GM21737 (cell line): ENCODE data around the gene NHLRC4.
A peak's percentile ranks its signal among the peaks of the same experiment; 100 is the strongest.

Experiments
- ATAC-seq: cut with Tn5 transposase; IDR thresholded peaks from one replicate; pipeline ENCODE4 v1.9.1; 2021; ENCODE audit warnings: mild to moderate bottlenecking, moderate library complexity; ENCODE audit not compliant: unreplicated experiment

NHLRC4 gene

GRCh38 chr16:565419-566330 lies 1.1 kb upstream of the NHLRC4 start:
- no peak for ATAC-seq

GRCh38 chr16:567373-568256 lies 810 bp downstream of the NHLRC4 start:
- ATAC-seq: no peak

GRCh38 chr16:568401-569258 lies 1.8 kb downstream of the NHLRC4 start:
- ATAC-seq: no peak

- ATAC-seq: peak; percentile 46
Observed at GRCh38 chr16:569445-570254, 2.8 kb downstream of the NHLRC4 start, which contains the start of gene PIGQ. TSS of gene PIGQ (plus strand) at chr16:569968. CDS start at chr16:574075, 4,107 bp downstream.

GRCh38 chr16:572865-573650 lies 6.3 kb downstream of the NHLRC4 start:
- ATAC-seq: no peak

DNA sequence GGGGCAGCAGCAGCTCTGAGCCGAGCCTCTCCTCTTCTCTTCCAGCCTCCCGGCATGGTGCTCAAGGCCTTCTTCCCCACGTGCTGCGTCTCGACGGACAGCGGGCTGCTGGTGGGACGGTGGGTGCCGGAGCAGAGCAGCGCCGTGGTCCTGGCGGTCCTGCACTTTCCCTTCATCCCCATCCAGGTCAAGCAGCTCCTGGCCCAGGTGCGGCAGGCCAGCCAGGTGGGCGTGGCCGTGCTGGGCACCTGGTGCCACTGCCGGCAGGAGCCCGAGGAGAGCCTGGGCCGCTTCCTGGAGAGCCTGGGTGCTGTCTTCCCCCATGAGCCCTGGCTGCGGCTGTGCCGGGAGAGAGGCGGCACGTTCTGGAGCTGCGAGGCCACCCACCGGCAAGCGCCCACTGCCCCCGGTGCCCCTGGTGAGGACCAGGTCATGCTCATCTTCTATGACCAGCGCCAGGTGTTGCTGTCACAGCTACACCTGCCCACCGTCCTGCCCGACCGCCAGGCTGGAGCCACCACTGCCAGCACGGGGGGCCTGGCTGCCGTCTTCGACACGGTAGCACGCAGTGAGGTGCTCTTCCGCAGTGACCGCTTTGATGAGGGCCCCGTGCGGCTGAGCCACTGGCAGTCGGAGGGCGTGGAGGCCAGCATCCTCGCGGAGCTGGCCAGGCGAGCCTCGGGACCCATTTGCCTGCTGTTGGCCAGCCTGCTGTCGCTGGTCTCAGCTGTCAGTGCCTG lies 7.4 kb downstream of the NHLRC4 start:
- no peak for ATAC-seq

DNA sequence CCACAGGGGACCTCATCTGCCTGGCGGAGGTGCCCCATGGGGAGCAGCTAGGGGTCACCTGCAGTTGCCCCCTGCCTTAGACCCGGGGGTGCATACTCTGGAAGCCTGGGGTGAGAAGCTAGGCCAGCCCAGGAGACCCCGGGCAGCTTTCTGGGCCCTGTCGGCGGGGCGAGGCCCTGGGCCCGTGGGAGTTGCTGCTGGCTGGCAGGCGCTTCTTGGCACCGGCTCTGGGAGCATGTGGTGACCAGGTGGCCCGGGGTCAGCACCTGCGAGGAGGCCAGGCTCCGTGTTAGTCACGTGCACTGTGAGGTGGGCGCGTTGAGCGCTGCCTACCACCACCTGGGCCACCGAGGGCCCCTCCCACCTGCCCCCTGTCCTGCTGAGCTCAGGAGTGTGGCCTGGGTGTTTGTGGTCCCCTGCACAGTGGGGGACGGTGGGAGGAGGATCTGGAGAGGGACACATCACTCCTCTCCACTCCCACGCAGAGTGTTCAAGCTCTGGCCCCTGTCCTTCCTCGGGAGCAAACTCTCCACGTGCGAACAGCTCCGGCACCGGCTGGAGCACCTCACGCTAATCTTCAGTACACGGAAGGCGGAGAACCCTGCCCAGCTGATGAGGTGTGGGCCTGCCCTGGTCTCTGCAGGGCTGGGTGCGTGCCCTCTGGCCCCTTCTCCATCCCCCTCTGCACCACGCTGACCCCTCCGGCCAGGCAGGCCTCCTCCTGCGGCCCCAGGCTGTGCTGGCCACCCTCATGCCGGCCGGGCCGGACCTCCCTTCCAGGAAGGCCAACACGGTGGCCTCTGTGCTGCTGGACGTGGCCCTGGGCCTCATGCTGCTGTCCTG lies 8.8 kb downstream of the NHLRC4 start:
- no peak for ATAC-seq

- ATAC-seq: no peak
Observed at GRCh38 chr16:576197-576822, 9.5 kb downstream of the NHLRC4 start.

DNA sequence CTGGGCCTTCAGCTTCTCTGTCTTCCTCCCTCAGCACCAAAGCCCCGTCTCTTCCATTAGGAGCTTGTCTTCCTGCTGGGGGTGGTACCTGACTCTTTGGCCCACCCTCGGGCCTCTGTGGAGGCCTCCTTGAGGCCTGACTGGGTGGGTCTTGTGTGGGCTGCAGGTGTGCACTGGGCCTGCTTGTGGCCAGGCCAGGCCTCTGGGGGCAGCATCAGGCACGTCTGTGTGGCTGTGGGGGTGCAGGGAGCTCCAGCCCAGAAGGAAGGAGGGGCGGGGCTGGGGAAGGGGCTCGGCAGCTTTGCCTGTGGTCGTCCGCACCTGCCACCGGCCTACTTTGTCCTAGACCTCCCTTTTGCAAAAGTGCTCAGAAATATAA lies 10.0 kb downstream of the NHLRC4 start:
- ATAC-seq: no peak

DNA sequence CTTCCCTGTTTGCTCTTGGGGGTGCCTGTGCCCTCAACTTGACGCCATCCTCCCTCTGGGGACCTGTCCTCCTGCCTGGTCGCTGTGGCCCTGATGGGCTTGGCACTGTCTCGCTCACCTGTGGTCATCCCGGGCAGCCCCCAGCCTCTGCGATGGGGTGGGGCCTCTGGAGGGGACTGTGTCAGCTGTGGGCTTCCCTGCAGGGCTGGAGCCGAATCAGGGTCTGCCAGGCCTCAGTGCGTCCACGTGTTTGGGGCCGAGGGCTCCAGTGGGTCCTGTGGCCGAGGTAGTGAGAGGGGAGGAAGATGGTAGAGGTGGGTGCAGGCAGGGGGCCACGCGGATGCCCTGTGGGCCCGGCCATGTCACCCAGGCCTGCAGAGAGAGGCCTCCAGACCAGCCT lies 11.0 kb downstream of the NHLRC4 start:
- no peak for ATAC-seq

DNA sequence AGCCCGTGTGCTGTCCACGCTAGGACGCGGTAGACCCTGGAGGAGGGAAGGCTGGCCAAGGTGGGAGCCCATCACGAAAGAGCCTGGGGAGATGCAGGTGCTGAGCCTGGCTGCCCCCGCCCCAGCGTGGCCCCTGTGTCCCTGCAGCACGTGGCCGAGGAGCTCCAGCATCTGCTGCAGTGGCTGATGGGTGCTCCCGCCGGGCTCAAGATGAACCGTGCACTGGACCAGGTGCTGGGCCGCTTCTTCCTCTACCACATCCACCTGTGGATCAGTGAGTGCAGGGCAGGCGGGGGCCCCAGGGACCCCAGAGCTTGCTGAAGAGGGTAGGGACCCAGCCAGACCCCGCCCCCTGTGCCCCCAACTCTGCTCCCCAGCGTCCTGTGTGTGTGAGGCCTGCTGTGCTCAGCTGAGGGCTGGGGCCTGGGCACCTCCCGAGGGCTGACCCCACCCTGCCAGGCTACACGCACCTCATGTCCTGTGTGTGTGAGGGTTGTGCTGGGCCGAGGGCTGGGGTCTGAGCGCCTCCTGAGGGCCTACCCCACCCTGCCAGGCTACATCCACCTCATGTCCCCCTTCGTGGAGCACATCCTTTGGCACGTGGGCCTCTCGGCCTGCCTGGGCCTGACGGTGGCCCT lies 11.5 kb downstream of the NHLRC4 start:
- no peak for ATAC-seq

- no peak for ATAC-seq
Observed at GRCh38 chr16:578870-579405, 12.1 kb downstream of the NHLRC4 start.

GRCh38 chr16:580141-580945 lies 13.5 kb downstream of the NHLRC4 start:
- no peak for ATAC-seq

DNA sequence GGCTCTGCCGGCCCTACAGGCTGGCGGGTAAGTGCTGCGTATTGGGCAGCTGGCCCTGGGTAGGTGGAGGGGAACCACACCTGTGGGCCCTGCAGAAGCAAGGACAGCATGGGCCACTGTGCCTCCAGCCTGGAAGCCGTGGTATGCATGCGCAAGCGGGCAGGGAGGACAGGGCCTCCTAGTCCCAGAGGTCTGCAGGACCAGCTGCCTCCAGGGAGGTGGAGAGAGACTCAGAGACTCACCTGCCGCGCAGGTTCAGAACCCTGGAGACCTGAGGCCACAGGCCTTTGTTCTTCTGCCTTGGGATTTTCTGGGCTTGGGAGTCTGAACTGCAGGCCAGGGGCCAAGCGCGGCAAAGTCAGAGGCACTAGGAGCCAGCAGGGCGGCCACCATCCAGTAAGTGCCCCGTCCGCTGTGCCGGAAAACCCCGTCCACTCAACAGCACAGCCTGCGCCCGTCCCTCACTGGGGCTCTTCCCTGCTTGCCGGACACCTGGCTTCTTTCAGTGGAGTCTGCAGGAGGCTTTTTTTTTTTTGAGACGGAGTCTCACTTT lies 14.2 kb downstream of the NHLRC4 start:
- ATAC-seq: no peak

GRCh38 chr16:582218-582613 lies 15.4 kb downstream of the NHLRC4 start:
- no peak for ATAC-seq
